NCI-H1092 treated with DMSO at 0.1 percent for 48 hours (cell line): ENCODE results near the gene ROBO1.

ENCODE experiments used
- DNase-seq: peaks from one replicate; lab custom pipeline; 2025; lab: John Stamatoyannopoulos, UW

The ROBO1 gene

GRCh38 chr3:79162653-79163052 is 605.1 kb downstream of the ROBO1 start:
- no peak for DNase-seq

- no peak for DNase-seq
Measured at GRCh38 chr3:79161941-79162340, 605.9 kb downstream of the ROBO1 start.

GRCh38 chr3:79160421-79160820 is 607.4 kb downstream of the ROBO1 start:
- no peak for DNase-seq

GRCh38 chr3:79159736-79160135 is 608.1 kb downstream of the ROBO1 start:
- no peak for DNase-seq

GRCh38 chr3:79157191-79157590 is 610.6 kb downstream of the ROBO1 start:
- DNase-seq = no peak

GRCh38 chr3:79154865-79155264 is 612.9 kb downstream of the ROBO1 start:
- peak; percentile 8 for DNase-seq

GRCh38 chr3:79148786-79149185 is 619.0 kb downstream of the ROBO1 start:
- no peak for DNase-seq

GRCh38 chr3:79146024-79146423 is 621.8 kb downstream of the ROBO1 start:
- no peak for DNase-seq

GRCh38 chr3:79140708-79141107 is 627.1 kb downstream of the ROBO1 start:
- DNase-seq = no peak

GRCh38 chr3:79139395-79140068 is 628.3 kb downstream of the ROBO1 start:
- DNase-seq = no peak

GRCh38 chr3:79125313-79125984 is 642.3 kb downstream of the ROBO1 start:
- DNase-seq = no peak

- no peak for DNase-seq
Measured at GRCh38 chr3:79115458-79115857, 652.3 kb downstream of the ROBO1 start.

GRCh38 chr3:79113876-79114275 is 653.9 kb downstream of the ROBO1 start:
- no peak for DNase-seq

GRCh38 chr3:79111375-79112052 is 656.3 kb downstream of the ROBO1 start:
- DNase-seq = no peak

- DNase-seq = no peak
Measured at GRCh38 chr3:79109754-79110153, 658.0 kb downstream of the ROBO1 start.

- no peak for DNase-seq
Measured at GRCh38 chr3:79103307-79103706, 664.5 kb downstream of the ROBO1 start.

GRCh38 chr3:79097964-79098660 is 669.7 kb downstream of the ROBO1 start:
- DNase-seq = no peak

GRCh38 chr3:79094654-79095053 is 673.1 kb downstream of the ROBO1 start:
- DNase-seq = no peak

GRCh38 chr3:79086514-79086913 is 681.3 kb downstream of the ROBO1 start:
- DNase-seq = peak; percentile 34

GRCh38 chr3:79085171-79085570 is 682.6 kb downstream of the ROBO1 start:
- DNase-seq = no peak

GRCh38 chr3:79081335-79081734 is 686.5 kb downstream of the ROBO1 start:
- DNase-seq = no peak

GRCh38 chr3:79074558-79074957 is 693.2 kb downstream of the ROBO1 start:
- no peak for DNase-seq

- no peak for DNase-seq
Measured at GRCh38 chr3:79067734-79068133, 700.1 kb downstream of the ROBO1 start.
